ENCODE measurements around the gene PDZD8. TPM values are rescaled to one million over a fixed set of nuclear protein-coding genes. Genes with fewer than 3 reads are reported as not detected.
"Not testable (repeated sequence)": the region's sequence is repeated elsewhere in the genome, so short reads cannot be mapped to it uniquely, and the experiment has no call there.

The PDZD8 gene
- polyA plus RNA-seq, 1 experiment = 13.6 TPM

DNA sequence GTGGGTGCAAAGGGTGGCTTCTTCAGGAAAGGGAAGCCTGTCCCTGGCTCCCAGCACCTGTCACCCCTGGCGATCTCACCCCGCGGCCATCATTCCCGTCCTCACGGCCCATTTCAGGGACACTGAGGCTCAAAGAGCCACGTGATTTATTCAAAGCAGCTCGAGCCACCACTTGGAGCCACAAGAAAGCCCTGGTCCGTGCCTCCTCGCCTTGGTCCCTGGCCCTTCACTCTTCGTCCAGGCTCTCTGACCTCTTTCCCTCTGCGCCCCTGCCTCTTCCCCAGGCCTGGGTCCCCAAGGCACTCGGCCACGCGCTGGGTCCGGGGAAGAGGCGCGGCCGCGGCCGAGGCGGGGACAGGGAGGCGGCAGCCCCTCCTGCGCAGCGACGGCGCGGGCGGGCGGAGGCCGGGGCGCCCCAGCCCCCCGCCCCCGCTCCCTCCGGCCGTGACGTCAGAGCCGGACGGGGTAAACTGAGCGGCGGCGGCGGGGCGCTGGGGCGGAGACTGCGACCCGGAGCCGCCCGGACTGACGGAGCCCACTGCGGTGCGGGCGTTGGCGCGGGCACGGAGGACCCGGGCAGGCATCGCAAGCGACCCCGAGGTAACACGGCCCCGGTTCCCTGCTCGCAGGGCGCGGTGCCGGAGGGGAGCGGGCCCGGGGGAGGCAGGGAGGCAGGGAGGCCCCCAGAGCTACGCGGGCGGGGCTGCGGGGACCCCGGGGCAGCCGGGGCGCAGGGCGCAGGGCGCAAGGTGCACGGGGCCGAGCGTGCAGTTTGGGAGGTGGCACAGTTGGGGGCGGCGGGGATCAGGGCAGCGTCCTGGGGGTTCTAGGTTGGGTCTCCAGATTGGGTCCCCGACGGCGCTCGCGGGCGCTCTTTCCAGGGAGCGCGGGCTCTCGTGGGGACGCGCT lies 134.4 kb downstream of the PDZD8 start, which contains the start of gene SLC18A2:
TSS of gene SLC18A2 (plus strand) at position 494 of the 909 bp plus-strand sequence. CDS start 580 bp downstream, outside the sequence.
- ChIA-PET POLR2A (no interaction called here), CTCF (interaction anchor here (1.6 to 2.3 kb wide), 2 partner anchors 24 to 80 kb away, joined by 4 to 11 read pairs; no protein-coding TSS in a partner anchor)
- TF ChIP-seq, protein P1, sequence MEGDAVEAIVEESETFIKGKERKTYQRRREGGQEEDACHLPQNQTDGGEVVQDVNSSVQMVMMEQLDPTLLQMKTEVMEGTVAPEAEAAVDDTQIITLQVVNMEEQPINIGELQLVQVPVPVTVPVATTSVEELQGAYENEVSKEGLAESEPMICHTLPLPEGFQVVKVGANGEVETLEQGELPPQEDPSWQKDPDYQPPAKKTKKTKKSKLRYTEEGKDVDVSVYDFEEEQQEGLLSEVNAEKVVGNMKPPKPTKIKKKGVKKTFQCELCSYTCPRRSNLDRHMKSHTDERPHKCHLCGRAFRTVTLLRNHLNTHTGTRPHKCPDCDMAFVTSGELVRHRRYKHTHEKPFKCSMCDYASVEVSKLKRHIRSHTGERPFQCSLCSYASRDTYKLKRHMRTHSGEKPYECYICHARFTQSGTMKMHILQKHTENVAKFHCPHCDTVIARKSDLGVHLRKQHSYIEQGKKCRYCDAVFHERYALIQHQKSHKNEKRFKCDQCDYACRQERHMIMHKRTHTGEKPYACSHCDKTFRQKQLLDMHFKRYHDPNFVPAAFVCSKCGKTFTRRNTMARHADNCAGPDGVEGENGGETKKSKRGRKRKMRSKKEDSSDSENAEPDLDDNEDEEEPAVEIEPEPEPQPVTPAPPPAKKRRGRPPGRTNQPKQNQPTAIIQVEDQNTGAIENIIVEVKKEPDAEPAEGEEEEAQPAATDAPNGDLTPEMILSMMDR (IDR thresholded peaks at IDR 0.05; ENCODE audit: insufficient read depth, low read depth, low read length) = no peak
- Histone ChIP-seq H3K27me3 (ENCODE audit: control insufficient read depth, insufficient read depth, low read length) (peaks cover 8% of the 10 kb centered on the region), H3K4me3 (ENCODE audit: low read depth, low read length) (no peak within 1 kb of the TSS), H3K36me3 (ENCODE audit: control insufficient read depth, insufficient read depth, low read length) (no peaks in the 10 kb centered on the region)
- DNase-seq (ENCODE audit: low read depth) = no peak

DNA sequence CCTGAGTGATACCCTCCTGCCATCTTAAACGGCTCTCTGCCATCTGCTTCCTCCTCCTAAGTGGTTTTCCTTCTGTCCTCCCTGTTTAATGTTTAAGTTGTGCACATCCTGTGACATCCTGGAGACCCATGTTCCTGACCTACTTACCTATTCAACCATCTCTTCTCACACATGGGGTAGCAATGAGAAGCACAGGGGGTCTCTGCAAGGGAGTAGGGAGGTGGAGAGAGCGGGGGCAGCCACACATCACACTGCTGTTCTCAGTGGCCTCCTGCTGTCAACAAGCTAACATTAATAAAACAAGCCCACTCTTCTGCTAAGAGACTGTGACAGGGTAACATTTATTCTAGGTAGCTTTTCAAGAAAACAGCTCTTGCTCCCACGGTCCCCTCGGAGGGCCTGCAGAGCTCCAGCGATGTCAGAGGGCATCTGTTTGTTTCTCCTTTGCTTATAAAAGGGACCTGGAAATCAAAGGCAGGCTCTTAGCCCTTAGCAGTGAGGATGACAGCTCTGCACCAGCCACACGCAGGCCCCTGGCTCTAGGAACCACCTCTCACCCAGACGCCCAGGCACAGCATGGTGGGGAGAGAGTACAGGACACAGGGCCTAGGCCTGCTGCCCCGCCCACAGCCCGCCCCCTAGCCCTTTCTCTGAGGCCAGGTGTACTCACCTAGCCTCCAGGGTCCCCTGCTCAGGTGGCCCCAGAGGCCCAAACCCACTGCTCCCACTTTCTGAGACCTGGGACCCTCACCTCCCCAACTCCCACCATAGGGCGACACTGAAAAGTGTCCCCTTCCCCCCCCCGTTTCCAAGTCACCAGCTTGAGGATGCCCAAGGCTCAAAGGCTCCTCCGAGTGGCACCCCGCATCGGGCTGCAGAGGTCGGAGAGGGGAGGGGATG lies 135.3 kb downstream of the PDZD8 start:
- no peak overlapping the region for H3K4me3 ChIP-seq (ENCODE audit: low read depth, low read length)
- H3K27me3 ChIP-seq (ENCODE audit: control insufficient read depth, insufficient read depth, low read length) = peaks cover 8% of the 10 kb centered on the region
- TF ChIP-seq, protein P1 (IDR thresholded peaks at IDR 0.05; ENCODE audit: insufficient read depth, low read depth, low read length) = no peak
- ChIA-PET CTCF (interaction anchor here (2.3 kb wide), 1 partner anchor 23 kb away, joined by 11 read pairs; no protein-coding TSS in a partner anchor), POLR2A (no interaction called here)
- H3K36me3 ChIP-seq (ENCODE audit: control insufficient read depth, insufficient read depth, low read length) = no peaks in the 10 kb centered on the region
- no peak for DNase-seq (ENCODE audit: low read depth)

DNA sequence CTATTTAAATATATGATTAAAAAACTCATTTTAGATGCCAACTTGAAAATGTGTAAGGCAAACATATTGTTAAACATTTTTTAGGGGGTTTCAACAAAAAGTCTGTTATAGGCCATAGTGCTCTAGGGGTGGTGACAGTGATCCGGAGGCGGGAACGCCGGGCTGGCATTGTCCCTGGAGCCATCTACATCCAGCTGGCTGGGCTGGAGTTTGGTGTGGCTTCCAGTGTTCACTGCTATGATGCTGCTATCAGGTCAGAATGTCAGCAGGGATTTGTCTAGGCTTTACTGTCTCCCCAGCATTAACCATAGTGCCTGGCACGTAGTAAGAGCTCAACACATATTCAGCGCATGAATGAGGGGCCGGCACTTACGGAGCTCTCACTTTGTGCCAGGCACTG lies 136.2 kb downstream of the PDZD8 start:
- Histone ChIP-seq H3K27me3 (ENCODE audit: control insufficient read depth, insufficient read depth, low read length) (peaks cover 8% of the 10 kb centered on the region), H3K36me3 (ENCODE audit: control insufficient read depth, insufficient read depth, low read length) (no peaks in the 10 kb centered on the region), H3K4me3 (ENCODE audit: low read depth, low read length) (no peak overlapping the region)
- TF ChIP-seq, protein P1 (IDR thresholded peaks at IDR 0.05; ENCODE audit: insufficient read depth, low read depth, low read length) = no peak
- no peak for DNase-seq (ENCODE audit: low read depth)
- POLR2A ChIA-PET = no interaction called here
- CTCF ChIA-PET = interaction anchor here (0.8 kb wide), 1 partner anchor 22 kb away, joined by 4 read pairs; no protein-coding TSS in a partner anchor

DNA sequence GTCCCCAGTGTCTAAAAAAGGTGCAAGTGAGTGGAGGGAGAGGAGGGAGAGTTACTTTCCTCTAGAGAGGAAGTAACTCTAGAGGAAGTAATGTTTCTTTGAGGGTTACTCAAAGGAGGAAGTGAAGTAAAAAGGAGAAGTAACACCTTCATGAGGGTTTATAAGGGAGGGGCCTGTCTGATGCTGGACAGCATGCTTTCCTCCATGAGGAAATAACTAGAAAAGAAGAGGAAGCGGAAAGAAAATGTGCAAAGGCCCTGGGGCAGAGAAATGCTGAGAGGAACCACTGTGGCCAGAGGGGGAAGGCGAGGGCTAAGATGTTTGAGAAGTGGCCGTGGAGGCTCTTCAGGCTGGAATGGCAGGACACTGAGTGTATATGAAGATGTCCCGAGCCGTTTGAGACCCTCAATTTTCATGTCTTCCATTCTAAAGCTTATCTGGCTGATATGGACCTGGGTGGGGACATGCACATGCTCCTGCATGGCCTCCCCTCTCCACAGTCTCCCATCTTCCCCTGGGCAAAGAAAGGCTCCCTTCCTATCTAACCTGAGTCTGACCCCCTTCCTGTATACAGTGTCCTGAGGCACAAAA lies 137.7 kb downstream of the PDZD8 start:
- POLR2A ChIA-PET = no interaction called here
- no peaks in the 10 kb centered on the region for H3K36me3 ChIP-seq (ENCODE audit: control insufficient read depth, insufficient read depth, low read length)
- TF ChIP-seq, protein P1 (IDR thresholded peaks at IDR 0.05; ENCODE audit: insufficient read depth, low read depth, low read length) = no peak
- no peak for DNase-seq (ENCODE audit: low read depth)
- peaks cover 9% of the 10 kb centered on the region for H3K27me3 ChIP-seq (ENCODE audit: control insufficient read depth, insufficient read depth, low read length)
- H3K4me3 ChIP-seq (ENCODE audit: low read depth, low read length) = no peak overlapping the region
- CTCF ChIA-PET = no interaction called here

DNA sequence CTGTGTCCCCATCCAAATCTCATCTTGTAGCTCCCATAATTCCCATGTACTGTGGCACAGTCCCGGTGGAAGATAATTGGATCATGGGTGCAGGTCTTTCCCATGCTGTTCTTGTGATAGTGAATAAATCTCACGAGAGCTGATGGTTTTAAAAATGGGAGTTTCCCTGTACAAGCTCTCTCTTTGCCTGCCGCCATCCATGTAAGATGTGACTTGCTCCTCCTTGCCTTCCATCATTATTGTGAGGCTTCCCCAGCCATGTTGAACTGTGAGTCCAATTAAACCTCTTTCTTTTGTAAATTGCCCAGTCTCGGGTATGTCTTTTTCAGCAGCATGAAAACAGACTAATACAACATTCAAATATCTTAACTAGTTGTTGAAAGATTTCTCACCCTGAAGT lies 145.1 kb downstream of the PDZD8 start:
- ChIA-PET CTCF (interaction anchor here (0.6 to 1.9 kb wide), 2 partner anchors 11 to 90 kb away, joined by 3 to 8 read pairs; no protein-coding TSS in a partner anchor), POLR2A (interaction anchor here (0.6 kb wide), 1 partner anchor 13 kb away, joined by 7 read pairs; no protein-coding TSS in a partner anchor)
- not testable (repeated sequence) for DNase-seq (ENCODE audit: low read depth); H3K4me3 ChIP-seq (ENCODE audit: low read depth, low read length); H3K27me3 ChIP-seq (ENCODE audit: control insufficient read depth, insufficient read depth, low read length); H3K36me3 ChIP-seq (ENCODE audit: control insufficient read depth, insufficient read depth, low read length)
